GM23338 (cell line): ENCODE results near the gene CIB4. TPM values are rescaled to one million over a fixed set of nuclear protein-coding genes. Genes with fewer than 3 reads are reported as not detected.

Experiments used
- ATAC-seq: fragments of 200-7000 bp; cut with Tn5 transposase; 3 replicates; pipeline ENCODE4 v1.9.1; 2020
- DNase-seq: peaks from one replicate; pipeline ENCODE4 v3.0.0-alpha.2; 2015; ENCODE audit warnings: low spot score
- H2AFZ ChIP-seq: fragments of 200-600 bp; sonication (generic); 2 replicates; pipeline ENCODE4 v1.8.0; 2016; ENCODE audit warnings: antibody characterized with exemption, mild to moderate bottlenecking, moderate library complexity
- H3F3A ChIP-seq: fragments of 200-600 bp; sonication (generic); replicated peaks from 2 replicates; pipeline ENCODE4 v1.8.0; 2017; ENCODE audit warnings: antibody characterized with exemption, mixed run types, low read depth
- H3K27ac ChIP-seq: fragments of 200-600 bp; sonication (generic); 2 replicates; pipeline ENCODE4 v1.6.1; 2016; ENCODE audit warnings: low read depth
- H3K27me3 ChIP-seq: fragments of 200-600 bp; sonication (generic); 2 replicates; pipeline ENCODE4 v1.8.0; 2016; ENCODE audit warnings: mild to moderate bottlenecking, mixed run types, moderate library complexity; ENCODE audit not compliant: insufficient read depth
- H3K36me3 ChIP-seq: fragments of 200-600 bp; sonication (generic); 2 replicates; pipeline ENCODE4 v1.8.0; 2016; ENCODE audit warnings: mild to moderate bottlenecking; ENCODE audit not compliant: insufficient read depth
- H3K4me1 ChIP-seq: fragments of 200-600 bp; sonication (generic); 2 replicates; pipeline ENCODE4 v1.8.0; 2016; ENCODE audit warnings: mild to moderate bottlenecking, moderate library complexity; ENCODE audit not compliant: insufficient read depth
- H3K4me2 ChIP-seq: fragments of 200-600 bp; sonication (generic); 2 replicates; pipeline ENCODE4 v1.7.1; 2017; ENCODE audit warnings: mixed run types
- H3K4me3 ChIP-seq: fragments of 200-600 bp; sonication (generic); 2 replicates; pipeline ENCODE4 v1.6.1; 2016; ENCODE audit warnings: mixed run types
- H3K79me2 ChIP-seq: fragments of 200-600 bp; sonication (generic); replicated peaks from 2 replicates; pipeline ENCODE4 v1.8.0; 2017; ENCODE audit warnings: mild to moderate bottlenecking; ENCODE audit not compliant: insufficient read depth
- H3K9me2 ChIP-seq: fragments of 200-600 bp; sonication (generic); 2 replicates; pipeline ENCODE4 v1.8.0; 2017; ENCODE audit not compliant: insufficient read depth
- H4K20me1 ChIP-seq: fragments of 200-600 bp; sonication (generic); replicated peaks from 2 replicates; pipeline ENCODE4 v1.8.0; 2017; ENCODE audit warnings: mild to moderate bottlenecking; ENCODE audit not compliant: insufficient read depth
- H3K27ac Mint-ChIP-seq: 2 replicates; pipeline ENCODE4 v1.8.0; 2020; ENCODE audit warnings: inconsistent platforms, mild to moderate bottlenecking, moderate library complexity, mixed read lengths
- H3K27me3 Mint-ChIP-seq: 3 replicates; pipeline ENCODE4 v1.8.0; 2022; ENCODE audit warnings: low read depth, mild to moderate bottlenecking, moderate library complexity, mixed read lengths, inconsistent platforms; ENCODE audit not compliant: insufficient read depth, poor library complexity
- H3K36me3 Mint-ChIP-seq: 3 replicates; pipeline ENCODE4 v1.8.0; 2021; ENCODE audit warnings: low read depth, mild to moderate bottlenecking, inconsistent platforms, moderate library complexity, mixed read lengths
- H3K4me1 Mint-ChIP-seq: 3 replicates; pipeline ENCODE4 v1.8.0; 2020; ENCODE audit warnings: mild to moderate bottlenecking, inconsistent platforms, mixed read lengths
- H3K4me3 Mint-ChIP-seq: 3 replicates; pipeline ENCODE4 v1.8.0; 2021; ENCODE audit warnings: moderate library complexity, mild to moderate bottlenecking, inconsistent platforms, mixed read lengths
- H3K9me3 Mint-ChIP-seq: 3 replicates; pipeline ENCODE4 v1.8.0; 2020; ENCODE audit warnings: moderate library complexity, mild to moderate bottlenecking, inconsistent platforms, mixed read lengths
- CREB1 ChIP-seq: fragments of 250-450 bp; sonication (Bioruptor Pico); IDR thresholded peaks from 2 replicates; pipeline ENCODE4 v1.5.0; 2020; ENCODE audit warnings: low read depth, mild to moderate bottlenecking, moderate library complexity
- CTCF ChIP-seq, 2 experiments: fragments of 200-600 bp in 1 of 2; sonication (generic) in 1 of 2; conservative IDR thresholded peaks; 2 replicates each; pipeline versions ENCODE4 v1.5.1 to v1.6.1; 2016 to 2017; ENCODE audit warnings: antibody characterized with exemption in 2 of 2, low read depth in 2 of 2, mild to moderate bottlenecking in 2 of 2, moderate library complexity in 1 of 2
- ETS1 ChIP-seq: IDR thresholded peaks from 2 replicates; pipeline ENCODE4 v1.6.1; 2016; ENCODE audit warnings: antibody characterized with exemption
- EZH2 ChIP-seq: fragments of 200-600 bp; sonication (generic); IDR thresholded peaks from one replicate; pipeline ENCODE4 v1.8.0; 2017; ENCODE audit warnings: antibody characterized with exemption, mild to moderate bottlenecking, low read depth; ENCODE audit not compliant: unreplicated experiment
- EZH2phosphoT487 ChIP-seq: fragments of 200-600 bp; sonication (generic); IDR thresholded peaks from one replicate; pipeline ENCODE4 v1.8.1; 2018; ENCODE audit warnings: antibody characterized with exemption; ENCODE audit not compliant: unreplicated experiment
- JUNB ChIP-seq: IDR thresholded peaks from one replicate; pipeline ENCODE4 v1.6.1; 2016; ENCODE audit warnings: antibody characterized with exemption; ENCODE audit not compliant: unreplicated experiment
- NANOG ChIP-seq: IDR thresholded peaks from 2 replicates; pipeline ENCODE4 v1.6.1; 2016; ENCODE audit warnings: antibody characterized with exemption, borderline replicate concordance
- POLR2AphosphoS5 ChIP-seq: IDR thresholded peaks from 2 replicates; pipeline ENCODE4 v1.6.1; 2016; ENCODE audit warnings: antibody characterized with exemption, low read depth
- REST ChIP-seq: IDR thresholded peaks from one replicate; pipeline ENCODE4 v1.6.1; 2018; ENCODE audit warnings: antibody characterized with exemption; ENCODE audit not compliant: unreplicated experiment
- STAT1 ChIP-seq: IDR thresholded peaks from one replicate; pipeline ENCODE4 v1.6.1; 2016; ENCODE audit warnings: antibody characterized with exemption; ENCODE audit not compliant: unreplicated experiment
- ZNF114 ChIP-seq: fragments of 250-450 bp; sonication (Bioruptor Pico); IDR thresholded peaks from 2 replicates; pipeline ENCODE4 v1.5.0; 2020; ENCODE audit warnings: mild to moderate bottlenecking, moderate library complexity
- ZNF331 ChIP-seq: fragments of 250-450 bp; sonication (Bioruptor Pico); IDR thresholded peaks from 2 replicates; pipeline ENCODE4 v1.5.0; 2020; ENCODE audit warnings: low read depth, mild to moderate bottlenecking, moderate library complexity
- ZNF462 ChIP-seq: fragments of 250-450 bp; sonication (Bioruptor Pico); IDR thresholded peaks from 2 replicates; pipeline ENCODE4 v1.5.0; 2020; ENCODE audit warnings: mild to moderate bottlenecking, moderate library complexity
- polyA plus RNA-seq: library from polyadenylated mRNA; unstranded; fragments of >200 nt; fragmentation: Nextera tagmentation; extraction: Ambion mirVana; gene quantifications from 2 replicates; pipeline ENCODE4 v1.2.1, GENCODE V29; 2016
- total RNA-seq: library from RNA; depleted of rRNA; stranded (reverse); fragments of >200 nt; shearing (Covaris generic); gene quantifications from 2 replicates; pipeline ENCODE4 v1.2.3, GENCODE V29; 2014

CIB4 gene
- total and polyA plus RNA-seq, 2 experiments from 2014 or later, result not detected

GRCh38 chr2:26630235-26630634 is 10.9 kb downstream of the CIB4 start:
- no peaks in the 10 kb centered on the region for H4K20me1 ChIP-seq
- Mint-ChIP-seq H3K4me1 (peaks cover 4% of the 10 kb centered on the region; the same call in 2 of the 3 replicates), H3K4me3 (no peak overlapping the region), H3K27ac (no peak overlapping the region), H3K27me3 (peaks cover 10% of the 10 kb centered on the region), H3K9me3 (no peaks in the 10 kb centered on the region), H3K36me3 (no peaks in the 10 kb centered on the region)
- no peaks in the 10 kb centered on the region for H3K36me3 ChIP-seq
- TF ChIP-seq ZNF462 (CRISPR knock-in tag) (no peak), POLR2AphosphoS5 (no peak), ZNF331 (no peak), REST (no peak), CTCF (conservative IDR thresholded peaks at IDR 0.05; ENCODE audit: low read depth in 2 of 2) (no peak), CREB1 (no peak), EZH2 (no peak), STAT1 (no peak), JUNB (no peak), NANOG (no peak), ZNF114 (CRISPR knock-in tag) (no peak), EZH2phosphoT487 (no peak), ETS1 (no peak)
- no peak overlapping the region for H3K4me2 ChIP-seq
- H3F3A ChIP-seq, result no peaks in the 10 kb centered on the region
- no peaks in the 10 kb centered on the region for H3K9me2 ChIP-seq
- ATAC-seq (no peak), DNase-seq (no peak)
- H2AFZ ChIP-seq, result no peak overlapping the region
- no peaks in the 10 kb centered on the region for H3K79me2 ChIP-seq
- no peak overlapping the region for H3K4me3 ChIP-seq
- H3K4me1 ChIP-seq, result no peaks in the 10 kb centered on the region
- H3K27me3 ChIP-seq, result no peaks in the 10 kb centered on the region
- H3K27ac ChIP-seq, result no peak overlapping the region
